ENCODE data around the gene APOL1. TPM values are rescaled to one million over a fixed set of nuclear protein-coding genes. Genes with fewer than 3 reads are reported as not detected.
"Not testable (repeated sequence)": the region's sequence is repeated elsewhere in the genome, so short reads cannot be mapped to it uniquely, and the experiment has no call there.

APOL1 gene
- total RNA-seq, 1 donor from 2014 or later = not detected

- Mint-ChIP-seq H3K4me3 (peak overlapping the region; percentile 78), H3K4me1 (peaks cover 78% of the 10 kb centered on the region), H3K27me3 (ENCODE audit: insufficient read depth, low read depth) (peaks cover 9% of the 10 kb centered on the region), H3K9me3 (no peaks in the 10 kb centered on the region), H3K36me3 (peaks cover 1% of the 10 kb centered on the region), H3K27ac (peak overlapping the region; percentile 100)
- Histone ChIP-seq H3K9ac (no peak overlapping the region), H3K36me3 (no peaks in the 10 kb centered on the region), H4K20me1 (ENCODE audit: low read depth) (no peaks in the 10 kb centered on the region), H3K9me3 (ENCODE audit: low read depth) (no peaks in the 10 kb centered on the region), H3K27me3 (no peaks in the 10 kb centered on the region), H3K4me2 (peak overlapping the region; percentile 74), H3K27ac (peak overlapping the region; percentile 60), H2AFZ (replicated peaks) (peak overlapping the region; percentile 68), H3K4me1 (peaks cover 41% of the 10 kb centered on the region), H3K4me3 (peak overlapping the region; percentile 26), H3F3A (ENCODE audit: low read depth) (peaks cover 26% of the 10 kb centered on the region), H3K79me2 (ENCODE audit: low read depth) (no peaks in the 10 kb centered on the region)
- TF ChIP-seq EZH2 (IDR thresholded peaks at IDR 0.05) (no peak), EZH2phosphoT487 (IDR thresholded peaks at IDR 0.05) (no peak)
- DNase-seq (ENCODE audit: low spot score) = no peak
Measured at GRCh38 chr22:36259615-36260300, 6.8 kb downstream of the APOL1 start.

DNA sequence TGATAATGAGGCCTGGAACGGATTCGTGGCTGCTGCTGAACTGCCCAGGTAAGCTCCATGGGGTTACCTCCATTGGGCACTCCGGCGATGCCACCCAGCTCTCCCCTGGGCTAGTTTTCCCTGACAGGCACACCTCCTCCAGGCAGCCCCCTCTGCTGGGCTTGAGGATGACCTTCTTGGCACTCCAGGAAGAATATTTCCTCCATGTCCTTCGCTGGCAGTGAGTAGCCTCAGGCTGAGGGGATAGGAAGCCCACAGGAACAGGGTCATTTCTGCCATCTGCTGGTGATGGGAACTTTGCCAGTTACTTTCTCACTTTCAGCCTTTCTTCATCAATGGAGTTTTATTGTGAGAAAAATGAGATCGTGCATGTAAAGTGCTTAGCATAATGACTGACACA, 8.7 kb downstream of the APOL1 start:
- peak; percentile 47 for TF ChIP-seq CTCF (IDR thresholded peaks at IDR 0.05)
- not testable (repeated sequence) for H3K9me3 Mint-ChIP-seq; H3K36me3 ChIP-seq; H3K4me3 ChIP-seq; DNase-seq (ENCODE audit: low spot score); H3K27me3 Mint-ChIP-seq (ENCODE audit: insufficient read depth, low read depth); H2AFZ ChIP-seq (replicated peaks); H3K4me3 Mint-ChIP-seq; H3K27ac Mint-ChIP-seq; H3K27me3 ChIP-seq; H3K9me3 ChIP-seq (ENCODE audit: low read depth); H3K36me3 Mint-ChIP-seq; H3K27ac ChIP-seq; H4K20me1 ChIP-seq (ENCODE audit: low read depth); H3K9ac ChIP-seq; H3K4me2 ChIP-seq; H3K79me2 ChIP-seq (ENCODE audit: low read depth)
- Histone ChIP-seq H3F3A (ENCODE audit: low read depth) (peaks cover 26% of the 10 kb centered on the region), H3K4me1 (peaks cover 27% of the 10 kb centered on the region)
- H3K4me1 Mint-ChIP-seq = peaks cover 63% of the 10 kb centered on the region

GRCh38 chr22:36262307-36262706, 9.4 kb downstream of the APOL1 start:
- not testable (repeated sequence) for H3K9me3 Mint-ChIP-seq; H4K20me1 ChIP-seq (ENCODE audit: low read depth); H2AFZ ChIP-seq (replicated peaks); H3K9ac ChIP-seq; H3K36me3 Mint-ChIP-seq; H3K4me3 ChIP-seq; DNase-seq (ENCODE audit: low spot score); H3K79me2 ChIP-seq (ENCODE audit: low read depth); H3K27ac ChIP-seq; H3K4me3 Mint-ChIP-seq; H3K36me3 ChIP-seq; H3K9me3 ChIP-seq (ENCODE audit: low read depth); H3K4me2 ChIP-seq; H3K27me3 Mint-ChIP-seq (ENCODE audit: insufficient read depth, low read depth); H3K27ac Mint-ChIP-seq; H3K27me3 ChIP-seq
- H3F3A ChIP-seq (ENCODE audit: low read depth) = peaks cover 26% of the 10 kb centered on the region
- peaks cover 27% of the 10 kb centered on the region for H3K4me1 ChIP-seq
- H3K4me1 Mint-ChIP-seq = peaks cover 58% of the 10 kb centered on the region

- not testable (repeated sequence) for H3K9me3 Mint-ChIP-seq; H3K4me2 ChIP-seq; H3K27me3 ChIP-seq; H2AFZ ChIP-seq (replicated peaks); H3K36me3 Mint-ChIP-seq; H3K79me2 ChIP-seq (ENCODE audit: low read depth); H3K9me3 ChIP-seq (ENCODE audit: low read depth); H3K9ac ChIP-seq; H3K4me3 Mint-ChIP-seq; H3K27ac ChIP-seq; H4K20me1 ChIP-seq (ENCODE audit: low read depth); DNase-seq (ENCODE audit: low spot score); H3K36me3 ChIP-seq; H3K27me3 Mint-ChIP-seq (ENCODE audit: insufficient read depth, low read depth); H3K4me3 ChIP-seq
- Mint-ChIP-seq H3K4me1 (peaks cover 51% of the 10 kb centered on the region), H3K27ac (peak overlapping the region; percentile 68)
- peaks cover 22% of the 10 kb centered on the region for H3K4me1 ChIP-seq
- peaks cover 23% of the 10 kb centered on the region for H3F3A ChIP-seq (ENCODE audit: low read depth)
Measured at GRCh38 chr22:36263216-36263673, 10.3 kb downstream of the APOL1 start.

- Mint-ChIP-seq H3K4me1 (peaks cover 43% of the 10 kb centered on the region), H3K27ac (peak overlapping the region; percentile 68)
- not testable (repeated sequence) for H2AFZ ChIP-seq (replicated peaks); H3K79me2 ChIP-seq (ENCODE audit: low read depth); H3K36me3 Mint-ChIP-seq; H3K9me3 ChIP-seq (ENCODE audit: low read depth); H3K4me3 ChIP-seq; H3K9me3 Mint-ChIP-seq; H3K4me3 Mint-ChIP-seq; H3K27me3 Mint-ChIP-seq (ENCODE audit: insufficient read depth, low read depth); H3K27ac ChIP-seq; H3K4me2 ChIP-seq; DNase-seq (ENCODE audit: low spot score); H3K9ac ChIP-seq; H3K27me3 ChIP-seq; H3K36me3 ChIP-seq; H4K20me1 ChIP-seq (ENCODE audit: low read depth)
- peaks cover 15% of the 10 kb centered on the region for H3F3A ChIP-seq (ENCODE audit: low read depth)
- peaks cover 13% of the 10 kb centered on the region for H3K4me1 ChIP-seq
Measured at GRCh38 chr22:36263886-36264664, 11.1 kb downstream of the APOL1 start.

All from neural progenitor cell (in vitro differentiated cells).